ENCODE measurements around the gene TGM2. TPM values are rescaled to one million over a fixed set of nuclear protein-coding genes. Genes with fewer than 3 reads are reported as not detected.
A peak's percentile ranks its signal among the peaks of the same experiment; 100 is the strongest.

The TGM2 gene
- total and polyA plus RNA-seq, 9 of the 15 experiments (the other 6 are each of a cell fraction or from before 2014, with no cell fraction given), result 5.5 to 78.5 (median 37.6) TPM

GRCh38 chr20:38126932-38127621, 38.0 kb downstream of the TGM2 start (continued):
- TF ChIP-seq HINFP (tag; conservative IDR thresholded peaks at IDR 0.05; ENCODE audit: low read depth) (no peak), ZNF431 (CRISPR knock-in tag; IDR thresholded peaks at IDR 0.05) (no peak), NEUROD1 (IDR thresholded peaks at IDR 0.05; ENCODE audit: borderline replicate concordance, low read depth, low read length, partially characterized antibody) (peak; percentile 73), PML (IDR thresholded peaks at IDR 0.05; ENCODE audit: low read length) (peak; percentile 92), MITF (IDR thresholded peaks at IDR 0.05) (peak; percentile 76; the same call in 1 of the 2 replicates), ZNF699 (CRISPR knock-in tag; IDR thresholded peaks at IDR 0.05; ENCODE audit: insufficient replicate concordance) (no peak), NFIC (IDR thresholded peaks at IDR 0.05) (peak; percentile 43), CBFB (CRISPR knock-in tag; IDR thresholded peaks at IDR 0.05) (peak; percentile 89; the same call in 1 of the 2 replicates), CBFA2T2 (conservative IDR thresholded peaks at IDR 0.05) (peak; percentile 93), ZBTB11 (CRISPR knock-in tag; IDR thresholded peaks at IDR 0.05) (peak in 1 of 3 experiments; percentile 54; a peak in 2 of 6 replicates), SMARCE1 (IDR thresholded peaks at IDR 0.05) (peak; percentile 94), ATF7 (IDR thresholded peaks at IDR 0.05) (peak; percentile 91), ZNF830 (CRISPR knock-in tag; IDR thresholded peaks at IDR 0.05) (no peak), FOXA3 (CRISPR knock-in tag; conservative IDR thresholded peaks at IDR 0.05 in 1 of 2, IDR thresholded peaks at IDR 0.05 in 1 of 2) (peak in 1 of 2 experiments; percentile 33; a peak in 1 of 4 replicates), ZNF24 (IDR thresholded peaks at IDR 0.05) (peak; percentile 11; the same call in 1 of the 2 replicates), ZNF57 (CRISPR knock-in tag; IDR thresholded peaks at IDR 0.05) (no peak)
